ENCODE measurements around the gene DDRGK1.
"Not testable (repeated sequence)": the region's sequence is repeated elsewhere in the genome, so short reads cannot be mapped to it uniquely, and the experiment has no call there.

The DDRGK1 gene

DNA sequence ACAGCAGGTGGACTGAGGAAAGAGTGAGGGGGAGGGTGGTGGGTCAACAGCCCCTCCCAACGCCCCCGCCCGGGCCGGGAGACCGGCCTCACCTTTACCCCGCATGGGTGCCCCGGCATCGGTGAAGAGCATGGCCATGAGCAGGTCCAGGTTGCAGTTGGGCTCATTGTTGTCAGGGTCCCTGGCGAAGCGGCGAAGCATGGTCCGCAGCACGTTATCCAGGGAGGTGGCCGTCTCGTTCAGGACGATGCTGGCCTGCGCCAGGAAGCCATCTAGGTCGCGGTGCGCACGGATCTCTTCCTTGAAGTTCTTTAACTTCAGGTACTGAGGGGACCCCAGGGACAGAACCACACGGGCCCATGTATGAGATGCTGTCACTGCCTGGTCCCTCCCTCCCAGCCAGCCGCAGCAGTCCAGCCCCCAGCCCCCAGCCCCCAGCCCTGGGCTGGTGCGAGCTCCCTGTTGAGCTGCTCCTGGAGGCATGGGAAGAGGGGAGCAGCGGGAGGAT is 29.6 kb upstream of the DDRGK1 start:
- no peak for DNase-seq

DNA sequence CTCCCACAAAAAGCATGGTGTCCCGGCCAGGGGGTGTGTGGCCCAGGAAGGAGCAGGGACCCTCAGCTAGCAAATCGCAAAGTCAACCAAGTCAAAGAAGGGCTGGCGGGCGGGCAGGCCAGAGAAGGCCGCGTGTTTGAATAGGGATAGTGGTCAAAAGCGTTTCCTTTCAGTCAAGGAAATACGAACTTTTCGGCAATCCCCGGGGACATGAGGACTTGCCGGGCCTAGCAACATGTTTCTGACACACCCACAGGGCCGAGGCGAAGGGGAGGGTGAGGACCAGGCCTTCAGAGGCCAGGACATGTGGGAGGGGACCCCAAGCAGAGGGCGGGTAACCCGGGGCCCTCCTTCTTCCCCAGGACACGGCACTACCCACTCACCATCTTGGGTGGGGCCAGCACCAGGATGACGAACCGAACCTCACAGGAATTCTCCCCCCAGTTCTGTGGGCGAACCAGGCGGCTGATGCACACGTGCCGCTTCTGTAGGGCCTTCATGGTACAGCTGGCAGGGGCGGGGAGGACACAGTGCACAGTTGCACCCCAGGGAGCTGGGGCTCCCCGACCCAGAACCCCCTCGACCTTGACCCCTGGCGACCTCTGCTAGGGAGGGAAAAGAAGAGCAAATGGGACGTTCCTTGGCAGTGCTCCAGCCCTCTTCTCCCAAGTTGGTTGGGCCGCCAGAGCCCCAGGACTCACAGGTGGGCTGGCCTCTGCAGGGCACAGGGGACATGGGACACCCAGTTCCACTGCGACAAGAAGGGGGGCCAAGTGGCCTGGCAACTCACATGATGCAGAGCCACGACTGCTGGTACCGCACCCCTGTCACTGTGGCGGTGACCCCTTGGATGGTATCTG is 28.9 kb upstream of the DDRGK1 start:
- DNase-seq = no peak

- DNase-seq = no peak
Observed at GRCh38 chr20:3231889-3232588, 27.6 kb upstream of the DDRGK1 start.

DNA sequence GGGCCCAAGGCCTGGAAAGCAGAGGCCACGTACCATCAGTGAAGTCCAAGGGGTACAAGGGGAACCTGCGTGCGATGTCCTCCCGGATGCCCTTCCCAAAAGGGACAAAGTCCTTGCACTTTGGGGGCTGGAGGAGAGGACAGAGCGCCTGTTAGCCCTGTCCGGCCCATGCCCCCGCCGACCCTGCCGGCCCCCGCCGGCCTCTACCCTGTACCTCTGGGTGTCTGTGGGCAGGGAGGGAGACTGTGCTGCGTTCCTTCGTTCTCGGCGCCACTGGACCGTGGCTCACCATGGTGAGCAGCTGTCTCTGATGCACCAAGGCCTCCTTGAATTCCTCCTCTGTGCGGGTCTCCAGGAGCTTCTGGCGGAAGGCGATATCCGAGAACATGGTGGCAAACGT is 26.6 kb upstream of the DDRGK1 start:
- no peak for DNase-seq

GRCh38 chr20:3229798-3230197 is 25.3 kb upstream of the DDRGK1 start:
- DNase-seq = no peak

DNA sequence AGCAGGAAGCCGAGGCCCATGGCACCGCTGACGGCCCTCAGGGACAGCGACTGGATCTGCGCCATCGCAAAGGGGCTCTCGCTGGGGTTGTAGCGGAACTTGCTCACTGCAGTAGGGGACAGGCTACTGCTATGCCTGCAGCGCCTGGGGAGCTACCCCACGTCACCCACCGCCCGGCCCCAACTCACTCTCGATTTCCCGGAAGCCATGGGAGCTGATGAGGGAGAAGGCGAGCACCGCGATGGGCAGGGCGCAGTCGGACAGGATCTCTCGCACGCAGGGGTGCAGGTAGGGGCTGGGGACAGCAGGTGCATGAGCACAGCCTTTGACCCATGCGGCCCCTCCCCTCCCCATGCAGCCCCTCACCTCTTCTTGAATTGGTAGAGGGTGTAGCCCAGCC is 24.7 kb upstream of the DDRGK1 start:
- no peak for DNase-seq

- DNase-seq = no peak
Observed at GRCh38 chr20:3228750-3229032, 24.2 kb upstream of the DDRGK1 start.

GRCh38 chr20:3227936-3228749 is 23.7 kb upstream of the DDRGK1 start:
- no peak for DNase-seq

GRCh38 chr20:3227506-3227905 is 23.0 kb upstream of the DDRGK1 start:
- DNase-seq = no peak

DNA sequence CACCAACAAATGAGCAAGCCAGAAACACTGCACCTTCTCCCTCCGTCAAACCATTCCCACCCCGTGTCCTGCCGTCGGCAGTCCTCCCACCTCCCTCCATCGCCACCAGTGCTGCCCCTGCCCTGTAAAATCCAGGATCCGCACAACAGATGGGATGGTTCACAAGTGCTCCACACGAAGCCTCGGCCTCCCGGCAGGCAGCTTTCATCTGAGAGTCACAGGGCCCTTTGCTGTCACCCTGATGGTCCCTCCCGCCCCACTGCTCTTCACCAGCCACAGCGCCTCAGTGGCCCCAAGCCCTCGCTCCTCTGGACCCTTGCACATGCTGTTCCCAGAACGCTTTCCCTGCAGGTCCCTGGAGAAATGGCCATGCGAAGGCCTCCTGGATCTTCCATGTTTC is 22.4 kb upstream of the DDRGK1 start:
- DNase-seq = no peak

GRCh38 chr20:3226093-3226492 is 21.6 kb upstream of the DDRGK1 start:
- DNase-seq = no peak

- no peak for DNase-seq
Observed at GRCh38 chr20:3224681-3225421, 20.4 kb upstream of the DDRGK1 start.

DNA sequence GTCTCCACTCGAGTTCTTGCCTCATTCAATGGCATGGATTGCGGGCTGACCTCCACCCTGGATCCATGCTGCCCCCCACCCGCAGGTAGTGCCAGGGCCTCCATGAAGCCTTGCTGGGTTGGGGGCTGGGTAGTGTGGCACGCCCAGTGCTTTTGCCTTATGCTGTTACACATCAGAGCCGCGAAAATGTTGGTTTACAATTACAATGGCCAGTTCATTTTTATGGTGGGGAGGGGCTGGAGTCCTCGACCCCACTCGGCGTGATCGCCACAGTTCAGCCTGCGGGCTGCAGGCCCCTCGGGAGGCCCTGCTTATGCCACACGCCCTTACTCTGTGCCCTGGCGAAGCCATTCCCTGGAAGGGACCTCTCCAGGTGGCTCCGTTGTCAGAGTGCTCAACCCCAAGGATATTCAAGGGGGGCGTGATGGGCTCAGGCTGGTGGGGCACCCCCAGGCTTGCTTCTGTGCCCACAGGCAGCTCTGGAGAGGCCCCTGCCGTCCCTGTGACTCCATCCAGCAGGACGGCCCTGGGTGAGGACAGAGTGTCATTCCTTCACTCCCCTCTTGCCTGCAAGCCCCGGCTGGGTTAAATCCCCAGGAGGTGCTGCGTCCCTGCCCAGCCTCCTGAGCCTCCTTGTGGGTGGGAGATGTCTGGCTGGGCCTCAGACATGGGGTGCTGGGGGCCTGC is 19.7 kb upstream of the DDRGK1 start:
- DNase-seq = no peak

- no peak for DNase-seq
Observed at GRCh38 chr20:3223651-3223993, 19.1 kb upstream of the DDRGK1 start.

- no peak for DNase-seq
Observed at GRCh38 chr20:3222635-3223600, 18.4 kb upstream of the DDRGK1 start.

- no peak for DNase-seq
Observed at GRCh38 chr20:3221398-3222226, 17.1 kb upstream of the DDRGK1 start.

- no peak for DNase-seq
Observed at GRCh38 chr20:3218307-3218988, 14.0 kb upstream of the DDRGK1 start.

DNA sequence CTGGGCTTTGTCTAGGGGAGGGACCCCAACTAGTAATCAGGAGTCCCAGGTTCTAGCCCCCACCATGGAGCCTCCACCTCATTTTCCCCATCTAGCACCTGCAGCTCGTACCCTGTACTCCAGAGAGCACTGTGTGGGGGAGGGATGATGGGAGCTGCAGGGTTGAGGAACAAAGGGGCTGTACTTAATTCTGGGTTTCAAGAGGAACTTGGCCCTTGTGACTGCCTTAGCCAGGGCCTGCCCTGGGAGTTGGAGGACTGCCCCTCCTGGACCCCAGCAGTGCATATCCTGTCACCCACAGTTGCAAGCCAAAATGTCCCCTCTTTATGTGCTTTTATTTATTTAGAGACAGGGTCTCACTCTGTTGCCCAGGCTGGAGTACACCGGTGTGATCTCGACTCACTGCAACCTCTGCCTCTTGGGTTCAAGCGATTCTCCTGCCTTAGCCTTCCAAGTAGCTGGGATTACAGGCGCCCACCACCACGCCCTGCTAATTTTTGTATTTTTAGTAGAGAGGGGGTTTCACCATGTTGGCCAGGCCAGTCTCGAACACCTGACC is 11.0 kb upstream of the DDRGK1 start:
- DNase-seq = not testable (repeated sequence)

GRCh38 chr20:3213226-3213625 is 8.7 kb upstream of the DDRGK1 start:
- no peak for DNase-seq

Data from NCI-H2171 (cell line).